Activated effector memory CD4-positive, alpha-beta T cell treated with anti-CD3 and anti-CD28 coated beads, Interleukin-2, amount 50 U/mL, for 16 hours (primary cell): ENCODE results near the gene CRYZL1.
A peak's percentile ranks its signal among the peaks of the same experiment; 100 is the strongest.

Experiments used
- DNase-seq: peaks from one replicate; pipeline ENCODE4 v3.0.0-alpha.2; 2020

The CRYZL1 gene

DNA sequence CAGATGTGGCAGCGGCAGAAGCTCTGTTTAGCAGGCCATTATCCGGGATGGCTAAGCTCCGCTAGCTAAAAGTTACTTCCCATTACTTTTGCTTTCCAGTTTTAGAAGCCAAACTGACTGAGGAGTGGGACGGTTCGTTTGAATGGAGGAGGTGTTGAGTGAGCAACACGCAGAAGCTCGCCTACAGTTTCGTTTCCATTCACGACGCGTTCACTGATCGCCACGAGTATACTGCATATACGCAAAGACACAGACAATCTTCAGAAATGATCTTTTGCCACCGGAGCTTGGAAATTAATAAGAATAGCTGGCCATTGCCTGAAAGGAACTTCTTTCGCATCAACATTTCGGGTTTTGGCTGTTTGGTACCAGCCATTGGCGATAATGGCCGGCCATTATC, 84.1 kb downstream of the CRYZL1 start:
- no peak for DNase-seq

DNA sequence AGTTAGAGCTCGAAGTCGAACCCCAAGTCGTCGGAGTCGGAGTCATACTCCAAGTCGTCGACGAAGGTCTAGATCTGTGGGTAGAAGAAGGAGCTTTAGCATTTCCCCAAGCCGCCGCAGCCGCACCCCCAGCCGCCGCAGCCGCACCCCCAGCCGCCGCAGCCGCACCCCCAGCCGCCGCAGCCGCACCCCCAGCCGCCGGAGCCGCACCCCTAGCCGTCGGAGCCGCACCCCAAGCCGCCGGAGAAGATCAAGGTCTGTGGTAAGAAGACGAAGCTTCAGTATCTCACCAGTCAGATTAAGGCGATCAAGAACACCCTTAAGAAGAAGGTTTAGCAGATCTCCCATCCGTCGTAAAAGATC, 86.6 kb downstream of the CRYZL1 start:
- no peak for DNase-seq

DNA sequence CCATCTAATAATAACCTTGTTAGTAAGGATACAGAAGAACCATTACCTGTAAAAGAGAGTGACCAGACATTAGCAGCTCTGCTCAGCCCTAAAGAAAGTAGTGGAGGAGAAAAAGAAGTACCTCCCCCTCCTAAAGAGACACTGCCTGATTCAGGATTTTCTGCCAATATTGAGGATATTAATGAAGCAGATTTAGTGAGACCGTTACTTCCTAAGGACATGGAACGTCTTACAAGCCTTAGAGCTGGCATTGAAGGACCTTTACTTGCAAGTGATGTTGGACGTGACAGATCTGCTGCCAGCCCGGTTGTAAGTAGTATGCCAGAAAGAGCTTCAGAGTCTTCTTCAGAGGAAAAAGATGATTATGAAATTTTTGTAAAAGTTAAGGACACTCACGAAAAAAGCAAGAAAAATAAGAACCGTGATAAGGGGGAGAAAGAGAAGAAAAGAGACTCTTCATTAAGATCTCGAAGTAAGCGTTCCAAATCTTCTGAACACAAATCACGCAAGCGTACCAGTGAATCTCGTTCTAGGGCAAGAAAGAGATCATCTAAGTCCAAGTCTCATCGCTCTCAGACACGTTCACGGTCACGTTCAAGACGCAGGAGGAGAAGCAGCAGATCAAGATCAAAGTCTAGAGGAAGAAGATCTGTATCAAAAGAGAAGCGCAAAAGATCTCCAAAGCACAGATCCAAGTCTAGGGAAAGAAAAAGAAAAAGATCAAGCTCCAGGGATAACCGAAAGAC, 87.1 kb downstream of the CRYZL1 start:
- DNase-seq, result no peak

DNA sequence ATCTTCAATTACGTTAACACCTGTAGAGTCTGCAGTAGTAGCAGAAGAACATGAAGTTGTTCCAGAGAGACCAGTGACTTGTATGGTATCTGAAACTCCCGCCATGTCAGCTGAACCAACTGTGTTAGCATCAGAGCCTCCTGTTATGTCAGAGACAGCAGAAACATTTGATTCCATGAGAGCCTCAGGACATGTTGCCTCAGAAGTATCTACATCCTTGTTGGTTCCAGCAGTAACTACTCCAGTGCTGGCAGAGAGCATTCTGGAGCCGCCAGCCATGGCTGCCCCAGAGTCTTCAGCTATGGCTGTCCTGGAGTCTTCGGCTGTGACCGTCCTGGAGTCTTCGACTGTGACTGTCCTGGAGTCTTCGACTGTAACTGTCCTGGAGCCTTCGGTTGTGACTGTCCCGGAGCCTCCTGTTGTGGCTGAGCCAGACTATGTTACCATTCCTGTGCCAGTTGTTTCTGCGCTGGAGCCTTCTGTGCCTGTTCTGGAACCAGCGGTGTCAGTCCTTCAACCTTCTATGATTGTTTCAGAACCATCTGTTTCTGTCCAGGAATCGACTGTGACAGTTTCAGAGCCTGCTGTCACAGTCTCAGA, 88.4 kb downstream of the CRYZL1 start:
- DNase-seq, result no peak

DNA sequence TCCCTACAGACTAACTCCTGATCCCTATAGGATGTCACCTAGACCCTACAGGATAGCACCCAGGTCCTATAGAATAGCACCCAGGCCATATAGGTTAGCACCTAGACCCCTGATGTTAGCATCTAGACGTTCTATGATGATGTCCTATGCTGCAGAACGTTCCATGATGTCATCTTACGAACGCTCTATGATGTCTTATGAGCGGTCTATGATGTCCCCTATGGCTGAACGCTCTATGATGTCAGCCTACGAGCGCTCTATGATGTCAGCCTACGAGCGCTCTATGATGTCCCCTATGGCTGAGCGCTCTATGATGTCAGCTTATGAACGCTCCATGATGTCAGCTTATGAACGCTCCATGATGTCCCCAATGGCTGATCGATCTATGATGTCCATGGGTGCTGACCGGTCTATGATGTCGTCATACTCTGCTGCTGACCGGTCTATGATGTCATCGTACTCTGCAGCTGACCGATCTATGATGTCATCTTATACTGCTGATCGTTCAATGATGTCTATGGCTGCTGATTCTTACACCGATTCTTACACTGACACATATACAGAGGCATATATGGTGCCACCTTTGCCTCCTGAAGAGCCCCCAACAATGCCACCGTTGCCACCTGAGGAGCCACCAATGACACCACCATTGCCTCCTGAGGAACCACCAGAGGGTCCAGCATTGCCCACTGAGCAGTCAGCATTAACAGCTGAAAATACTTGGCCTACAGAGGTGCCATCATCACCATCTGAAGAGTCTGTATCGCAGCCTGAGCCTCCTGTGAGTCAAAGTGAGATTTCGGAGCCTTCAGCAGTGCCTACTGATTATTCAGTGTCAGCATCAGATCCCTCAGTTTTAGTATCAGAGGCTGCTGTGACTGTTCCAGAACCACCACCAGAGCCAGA, 89.2 kb downstream of the CRYZL1 start:
- no peak for DNase-seq

DNA sequence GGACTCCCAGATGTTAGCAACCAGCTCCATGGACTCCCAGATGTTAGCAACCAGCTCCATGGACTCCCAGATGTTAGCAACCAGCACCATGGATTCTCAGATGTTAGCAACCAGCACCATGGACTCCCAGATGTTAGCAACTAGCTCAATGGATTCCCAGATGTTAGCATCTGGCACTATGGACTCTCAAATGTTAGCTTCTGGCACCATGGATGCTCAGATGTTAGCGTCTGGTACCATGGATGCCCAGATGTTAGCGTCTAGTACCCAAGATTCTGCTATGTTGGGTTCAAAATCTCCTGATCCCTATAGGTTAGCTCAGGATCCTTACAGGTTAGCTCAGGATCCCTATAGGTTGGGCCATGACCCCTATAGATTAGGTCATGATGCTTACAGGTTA, 89.9 kb downstream of the CRYZL1 start:
- no peak for DNase-seq

DNA sequence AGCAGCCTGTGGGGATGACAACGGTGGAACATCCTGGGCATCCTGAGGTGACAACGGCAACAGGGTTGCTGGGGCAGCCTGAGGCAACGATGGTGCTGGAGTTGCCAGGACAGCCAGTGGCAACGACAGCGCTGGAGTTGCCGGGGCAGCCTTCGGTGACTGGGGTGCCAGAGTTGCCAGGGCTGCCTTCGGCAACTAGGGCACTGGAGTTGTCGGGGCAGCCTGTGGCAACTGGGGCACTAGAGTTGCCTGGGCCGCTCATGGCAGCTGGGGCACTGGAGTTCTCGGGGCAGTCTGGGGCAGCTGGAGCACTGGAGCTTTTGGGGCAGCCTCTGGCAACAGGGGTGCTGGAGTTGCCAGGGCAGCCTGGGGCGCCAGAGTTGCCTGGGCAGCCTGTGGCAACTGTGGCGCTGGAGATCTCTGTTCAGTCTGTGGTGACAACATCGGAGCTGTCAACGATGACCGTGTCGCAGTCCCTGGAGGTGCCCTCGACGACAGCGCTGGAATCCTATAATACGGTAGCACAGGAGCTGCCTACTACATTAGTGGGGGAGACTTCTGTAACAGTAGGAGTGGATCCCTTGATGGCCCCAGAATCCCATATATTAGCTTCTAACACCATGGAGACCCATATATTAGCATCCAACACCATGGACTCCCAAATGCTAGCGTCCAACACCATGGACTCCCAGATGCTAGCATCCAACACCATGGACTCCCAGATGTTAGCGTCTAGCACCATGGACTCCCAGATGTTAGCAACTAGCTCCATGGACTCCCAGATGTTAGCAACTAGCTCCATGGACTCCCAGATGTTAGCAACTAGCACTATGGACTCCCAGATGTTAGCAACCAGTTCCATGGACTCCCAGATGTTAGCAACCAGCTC, 90.5 kb downstream of the CRYZL1 start:
- no peak for DNase-seq

DNA sequence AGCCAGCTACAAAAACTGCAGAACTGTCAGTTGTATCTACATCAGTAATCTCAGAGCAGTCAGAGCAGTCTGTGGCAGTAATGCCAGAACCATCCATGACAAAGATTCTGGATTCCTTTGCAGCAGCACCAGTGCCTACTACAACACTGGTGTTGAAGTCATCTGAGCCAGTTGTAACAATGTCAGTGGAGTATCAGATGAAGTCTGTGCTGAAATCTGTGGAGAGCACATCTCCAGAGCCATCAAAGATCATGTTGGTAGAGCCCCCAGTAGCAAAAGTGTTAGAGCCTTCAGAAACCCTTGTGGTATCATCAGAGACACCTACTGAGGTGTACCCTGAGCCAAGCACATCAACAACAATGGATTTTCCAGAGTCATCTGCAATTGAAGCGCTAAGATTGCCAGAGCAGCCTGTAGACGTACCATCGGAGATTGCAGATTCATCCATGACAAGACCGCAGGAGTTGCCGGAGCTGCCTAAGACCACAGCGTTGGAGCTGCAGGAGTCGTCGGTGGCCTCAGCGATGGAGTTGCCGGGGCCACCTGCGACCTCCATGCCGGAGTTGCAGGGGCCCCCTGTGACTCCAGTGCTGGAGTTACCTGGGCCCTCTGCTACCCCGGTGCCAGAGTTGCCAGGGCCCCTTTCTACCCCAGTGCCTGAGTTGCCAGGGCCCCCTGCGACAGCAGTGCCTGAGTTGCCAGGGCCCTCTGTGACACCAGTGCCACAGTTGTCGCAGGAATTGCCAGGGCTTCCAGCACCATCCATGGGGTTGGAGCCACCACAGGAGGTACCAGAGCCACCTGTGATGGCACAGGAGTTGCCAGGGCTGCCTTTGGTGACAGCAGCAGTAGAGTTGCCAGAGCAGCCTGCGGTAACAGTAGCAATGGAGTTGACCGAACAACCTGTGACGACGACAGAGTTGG, 91.4 kb downstream of the CRYZL1 start:
- no peak for DNase-seq

DNA sequence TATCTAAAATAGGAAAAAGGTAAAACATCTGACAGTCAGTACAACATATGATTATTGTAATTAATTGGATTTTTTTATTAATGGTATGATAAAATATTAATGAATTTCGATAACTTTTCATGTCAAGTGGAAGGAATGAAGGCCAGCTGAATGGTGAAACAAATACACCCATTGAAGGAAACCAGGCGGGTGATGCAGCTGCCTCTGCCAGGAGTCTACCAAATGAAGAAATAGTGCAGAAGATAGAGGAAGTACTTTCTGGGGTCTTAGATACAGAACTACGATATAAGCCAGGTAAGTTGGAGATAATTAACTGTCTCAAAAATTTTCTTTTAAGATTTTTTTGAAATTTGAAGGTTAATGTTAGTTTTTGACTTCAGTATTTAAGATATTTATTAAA, 95.5 kb downstream of the CRYZL1 start:
- no peak for DNase-seq

DNA sequence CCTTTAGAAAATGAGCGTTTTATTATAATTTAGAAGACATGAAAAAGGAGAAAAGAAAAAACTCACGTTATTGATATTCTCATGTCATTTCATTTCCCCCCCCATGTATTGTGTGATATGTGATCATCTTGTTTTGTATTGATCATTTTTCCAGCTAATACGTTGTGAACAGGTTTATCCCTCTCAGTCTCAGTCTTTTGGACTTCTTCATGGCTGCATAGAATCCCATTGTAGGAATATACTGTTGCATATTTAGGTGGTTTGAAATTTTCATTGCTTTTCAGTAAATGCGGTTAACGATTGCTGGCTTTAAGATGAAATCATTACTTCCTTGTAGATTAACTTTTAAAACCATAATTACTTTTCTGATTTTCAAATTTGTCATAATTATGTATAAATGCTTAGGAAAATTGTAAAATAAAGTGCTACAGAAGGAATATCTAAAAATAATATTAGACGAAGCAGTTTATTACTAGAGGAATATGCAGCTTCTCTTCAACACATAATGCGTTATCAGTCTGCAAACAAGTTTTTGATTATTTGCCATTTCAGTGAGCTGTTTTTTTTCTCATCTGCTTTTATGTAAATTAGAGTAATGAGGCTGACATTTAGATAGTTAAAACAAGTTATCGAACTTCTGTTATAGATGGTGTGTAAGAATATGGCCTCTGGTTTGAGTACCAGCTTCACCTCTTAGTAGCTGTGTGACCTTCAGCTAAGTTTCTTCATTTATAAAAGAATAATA, 96.9 kb downstream of the CRYZL1 start:
- no peak for DNase-seq

DNA sequence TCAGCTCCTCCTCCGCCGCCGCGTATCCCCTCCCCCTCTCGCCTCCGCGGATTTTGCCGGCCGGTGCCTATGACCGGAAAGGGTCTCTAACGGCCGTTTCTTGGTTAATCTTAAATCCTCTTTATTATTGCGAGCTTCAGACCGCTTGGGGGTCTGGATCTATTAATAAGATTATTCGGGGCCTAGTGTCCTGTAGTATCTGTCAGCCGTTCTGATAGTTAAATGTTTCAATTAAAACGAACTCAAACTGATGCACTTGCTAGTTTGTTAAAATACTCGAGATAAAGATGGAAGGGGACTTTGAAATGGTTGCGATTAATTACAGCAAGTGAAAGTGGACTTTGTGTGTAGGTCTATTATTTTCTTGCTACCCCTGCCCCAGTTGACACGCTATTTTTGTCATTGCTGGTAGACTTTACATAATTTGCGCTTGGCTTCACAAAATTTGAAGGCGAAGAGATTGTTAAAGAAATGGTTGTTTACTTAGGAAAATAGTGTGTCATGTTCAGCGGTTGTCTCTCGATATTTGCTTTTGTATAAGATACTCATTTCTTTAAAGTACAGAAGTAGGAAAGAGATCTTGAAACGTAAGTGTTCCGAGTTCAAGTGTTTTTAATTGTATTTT, 97.9 kb downstream of the CRYZL1 start:
- DNase-seq, result peak; percentile 91

DNA sequence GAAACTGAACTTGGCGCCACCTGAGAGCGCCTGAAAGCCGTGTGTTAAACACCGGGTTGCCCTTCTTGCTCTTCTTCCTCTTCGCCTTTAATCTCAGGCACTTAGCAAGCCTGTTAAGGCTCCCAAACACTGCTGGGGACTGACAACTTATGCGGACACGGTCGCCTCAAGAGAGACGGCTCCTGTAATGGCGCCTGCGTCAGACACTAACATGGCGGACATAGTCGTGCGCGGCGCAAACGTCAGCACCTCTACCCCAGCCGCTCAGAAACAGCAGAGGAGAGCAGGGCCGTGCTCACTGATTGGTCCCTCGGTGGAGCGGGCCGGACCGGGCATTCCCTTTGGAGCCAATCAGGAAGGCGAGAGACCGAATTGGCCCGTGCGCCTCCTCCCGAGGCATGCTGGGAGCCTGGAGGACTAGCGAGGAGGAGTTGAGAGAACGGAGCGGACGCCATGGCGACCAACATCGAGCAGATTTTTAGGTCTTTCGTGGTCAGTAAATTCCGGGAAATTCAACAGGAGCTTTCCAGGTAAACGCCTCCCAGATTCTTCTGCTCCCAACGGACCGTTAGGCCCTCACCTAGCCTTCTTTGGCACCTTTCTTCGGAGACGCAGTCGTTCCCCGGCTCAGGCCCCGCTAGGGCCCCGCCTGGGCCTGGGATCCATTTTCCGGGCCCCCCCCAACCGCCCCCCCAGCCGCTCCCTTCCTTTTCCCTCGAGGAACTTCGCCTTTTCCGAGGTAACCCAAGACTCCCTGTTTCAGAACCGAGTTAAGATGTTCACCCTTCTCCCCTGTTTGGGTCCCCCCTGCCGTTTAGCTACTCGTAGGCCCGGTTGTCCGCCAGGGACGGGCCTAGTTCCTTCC, 98.7 kb downstream of the CRYZL1 start, which contains the start of gene SON:
TSS of gene SON (plus strand) at position 399 of the 865 bp plus-strand sequence. CDS start at position 454, 55 bp downstream.
- DNase-seq, result peak; percentile 99

DNA sequence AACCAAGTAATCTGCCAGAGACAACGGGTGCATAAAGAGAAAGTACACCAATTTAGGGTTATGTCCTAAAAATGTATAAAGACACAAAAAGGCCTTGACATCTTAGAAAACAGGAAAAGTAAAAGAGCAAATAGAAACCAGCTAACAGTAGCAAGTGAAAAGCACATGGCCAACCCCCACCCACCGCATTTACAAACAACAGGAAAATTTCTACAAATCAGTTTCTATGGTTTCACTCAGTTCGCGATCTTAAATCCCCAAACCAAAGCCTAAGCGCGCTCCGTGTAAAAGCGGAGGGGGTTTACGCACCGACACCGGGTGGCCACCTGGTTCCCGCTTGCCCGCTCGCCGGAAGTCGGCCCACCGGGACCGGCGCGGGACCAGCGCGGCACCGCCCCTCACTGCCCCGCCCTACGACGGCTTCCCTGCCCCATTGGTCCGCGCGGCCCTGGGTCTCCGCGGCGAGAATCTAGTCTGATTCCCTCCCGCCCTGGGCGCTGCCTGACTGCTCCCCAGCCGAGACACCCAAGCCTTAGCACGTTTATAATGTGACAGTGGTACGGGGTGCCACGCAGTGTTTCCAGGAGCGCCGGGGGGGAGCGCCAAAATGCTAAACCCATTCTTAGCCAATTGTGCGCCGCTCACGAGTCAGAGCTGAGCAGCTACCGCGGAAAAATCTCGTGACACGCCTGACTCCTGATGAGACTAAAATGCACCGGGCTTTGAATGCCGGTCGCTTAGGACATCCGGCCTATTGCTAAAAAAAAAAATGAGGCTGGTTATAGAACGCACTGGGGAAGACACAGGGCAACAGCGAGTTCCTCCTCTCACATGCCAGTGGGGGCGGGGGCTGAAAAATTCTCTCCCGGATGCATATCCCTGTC, 99.5 kb downstream of the CRYZL1 start, which contains the start of gene GART:
TSS of gene GART (minus strand) at position 362 of the 884 bp plus-strand sequence. CDS start 2,802 bp downstream, outside the sequence.
- DNase-seq, result peak; percentile 95

DNA sequence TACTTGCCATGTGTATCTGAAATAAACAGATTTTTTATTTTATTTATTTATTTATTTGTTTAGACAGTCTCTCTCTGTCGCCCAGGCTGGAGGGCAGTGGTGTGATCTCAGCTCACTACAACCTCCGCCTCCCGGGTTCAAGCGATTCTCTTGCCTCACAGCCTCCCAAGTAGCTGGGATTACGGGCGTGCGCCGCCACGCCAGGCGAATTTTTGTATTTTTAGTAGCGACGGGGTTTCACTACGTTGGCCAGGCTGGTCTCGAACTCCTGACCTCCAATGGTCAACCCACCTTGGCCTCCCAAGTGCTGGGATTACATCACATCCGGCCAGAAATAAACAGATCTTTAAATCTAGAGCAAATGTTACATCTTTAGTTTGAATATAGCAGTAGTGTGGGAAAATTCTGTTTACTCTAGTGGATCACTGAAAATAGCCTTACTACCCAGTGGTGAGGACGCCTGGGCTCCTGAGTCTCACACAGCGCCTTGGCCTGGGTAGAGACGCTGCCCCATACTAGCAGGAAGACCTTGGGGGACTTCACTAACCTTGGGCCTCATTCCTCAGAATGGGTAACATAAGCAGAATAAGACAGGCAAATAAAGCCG, 100.3 kb downstream of the CRYZL1 start:
- DNase-seq, result no peak

DNA sequence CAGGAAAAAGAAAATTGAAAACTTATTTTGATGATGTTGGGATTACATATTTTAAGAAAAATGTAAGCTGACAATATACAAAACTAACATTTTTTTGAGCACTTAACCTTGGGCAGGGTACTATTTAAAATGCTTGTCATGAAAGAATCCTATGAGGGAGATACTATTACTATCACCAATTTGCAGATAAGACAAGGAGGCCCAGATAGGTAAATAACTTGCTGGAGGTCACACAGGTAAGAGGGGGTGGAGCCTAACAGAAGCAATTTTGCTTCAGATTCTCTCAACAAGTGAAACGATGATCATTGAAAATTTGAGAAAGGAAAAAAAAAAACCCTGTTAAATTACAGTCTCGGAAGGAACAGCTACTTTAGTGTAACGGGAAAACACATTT, 100.8 kb downstream of the CRYZL1 start:
- no peak for DNase-seq

DNA sequence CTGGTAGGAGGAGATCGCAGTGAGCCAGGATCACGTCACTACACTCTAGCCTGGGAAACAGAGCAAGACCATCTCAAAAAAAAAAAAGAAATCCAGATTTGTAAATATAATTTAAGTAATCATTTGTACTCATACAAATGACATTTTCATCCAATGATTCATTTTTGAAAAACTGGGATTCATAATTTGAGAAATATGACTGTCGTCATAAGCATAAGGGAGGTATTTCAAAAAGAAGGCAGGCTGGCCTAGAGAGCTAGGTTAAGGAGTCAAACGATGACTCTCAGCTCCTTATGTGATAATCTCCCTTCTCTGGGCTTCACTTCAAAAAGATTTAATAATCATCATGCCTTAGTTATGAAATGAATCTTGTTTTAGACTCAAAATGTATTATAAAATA, 101.9 kb downstream of the CRYZL1 start:
- DNase-seq, result no peak
